T-helper 9 cell (primary cell): ENCODE results near the gene LPIN1.
A peak's percentile ranks its signal among the peaks of the same experiment; 100 is the strongest.
"Not testable (repeated sequence)": the region's sequence is repeated elsewhere in the genome, so short reads cannot be mapped to it uniquely, and the experiment has no call there.

Experiments
- DNase-seq: peaks from one replicate; pipeline ENCODE4 v3.0.0-alpha.2; 2020

Gene LPIN1

DNA sequence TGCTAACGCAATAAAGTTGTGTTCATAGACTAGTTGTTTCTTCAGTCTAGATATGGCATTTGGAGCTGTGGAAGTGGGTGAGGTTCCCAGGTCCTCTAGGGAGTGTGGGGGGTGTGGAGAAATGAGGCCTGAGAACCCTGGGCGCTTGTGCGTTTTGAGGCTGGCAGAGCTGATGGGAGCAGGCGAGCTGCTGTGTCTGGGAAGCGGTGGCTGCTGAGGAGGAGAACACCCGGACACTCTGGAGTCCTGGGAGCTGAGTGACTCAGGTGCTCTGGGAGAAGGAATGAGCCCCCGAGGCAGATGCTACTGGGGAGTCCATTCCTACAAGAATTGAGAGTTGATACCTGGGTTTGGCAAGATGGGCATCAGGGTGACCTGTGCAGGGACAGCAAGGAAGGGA, 67.5 kb downstream of the LPIN1 start:
- DNase-seq = no peak

DNA sequence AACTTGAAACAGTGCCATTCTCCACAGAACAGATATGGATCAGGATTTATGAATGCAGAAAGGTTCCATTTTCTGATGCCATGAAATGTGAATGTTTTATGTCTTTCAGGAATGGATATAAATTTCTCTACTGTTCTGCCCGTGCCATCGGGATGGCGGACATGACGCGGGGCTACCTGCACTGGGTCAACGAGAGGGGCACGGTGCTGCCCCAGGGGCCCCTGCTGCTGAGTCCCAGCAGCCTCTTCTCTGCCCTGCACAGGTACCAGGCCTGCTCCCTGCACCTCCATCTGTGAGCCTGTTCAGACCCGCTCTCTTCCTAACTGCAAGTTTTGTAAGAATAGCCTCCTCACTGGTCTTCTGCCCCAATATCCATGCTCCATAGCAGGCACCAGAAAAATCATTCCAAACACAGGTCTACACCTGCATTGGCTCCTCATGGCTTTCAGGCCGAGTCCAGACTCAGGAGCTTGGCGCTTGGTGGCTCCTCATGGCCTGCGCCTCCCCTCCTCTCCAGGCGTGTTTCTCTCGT, 68.6 kb downstream of the LPIN1 start:
- no peak for DNase-seq

DNA sequence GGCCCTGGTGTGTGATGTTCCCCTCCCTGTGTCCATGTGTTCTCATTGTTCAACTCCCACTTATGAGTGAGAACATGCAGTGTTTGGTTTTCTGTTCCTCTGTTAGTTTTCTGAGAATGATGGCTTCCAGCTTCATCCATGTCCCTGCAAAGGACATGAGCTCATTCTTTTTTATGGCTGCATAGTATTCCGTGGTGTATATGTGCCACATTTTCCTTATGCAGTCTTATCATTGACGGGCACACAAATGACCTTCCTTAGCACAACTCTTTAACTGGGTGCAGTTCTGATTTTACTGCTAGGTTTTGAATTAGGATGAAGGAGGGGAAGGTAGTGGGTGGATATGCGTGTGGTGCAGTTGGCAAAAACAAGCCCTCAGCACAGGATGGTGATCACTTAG, 70.5 kb downstream of the LPIN1 start:
- DNase-seq = not testable (repeated sequence)

DNA sequence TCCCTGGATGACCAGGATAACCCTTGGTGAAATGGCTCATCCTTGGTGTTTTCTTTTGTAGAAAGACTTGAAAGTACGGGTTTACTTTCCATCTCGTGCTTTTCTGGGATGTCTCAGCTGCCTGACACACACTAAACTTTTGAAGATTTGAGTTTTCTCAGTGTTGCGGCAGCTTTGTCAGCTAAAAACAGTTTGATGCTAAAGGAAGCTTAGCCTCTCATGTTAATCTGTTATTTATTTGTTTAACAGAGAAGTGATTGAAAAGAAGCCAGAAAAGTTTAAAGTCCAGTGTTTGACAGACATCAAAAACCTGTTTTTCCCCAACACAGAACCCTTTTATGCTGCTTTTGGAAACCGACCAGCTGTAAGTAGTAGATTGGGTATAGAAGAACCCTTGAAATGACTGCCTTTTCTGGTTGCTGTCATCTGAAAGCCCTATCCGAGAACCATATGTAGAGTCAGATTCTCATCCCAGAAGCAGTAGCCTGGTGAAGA, 72.8 kb downstream of the LPIN1 start:
- DNase-seq = no peak

DNA sequence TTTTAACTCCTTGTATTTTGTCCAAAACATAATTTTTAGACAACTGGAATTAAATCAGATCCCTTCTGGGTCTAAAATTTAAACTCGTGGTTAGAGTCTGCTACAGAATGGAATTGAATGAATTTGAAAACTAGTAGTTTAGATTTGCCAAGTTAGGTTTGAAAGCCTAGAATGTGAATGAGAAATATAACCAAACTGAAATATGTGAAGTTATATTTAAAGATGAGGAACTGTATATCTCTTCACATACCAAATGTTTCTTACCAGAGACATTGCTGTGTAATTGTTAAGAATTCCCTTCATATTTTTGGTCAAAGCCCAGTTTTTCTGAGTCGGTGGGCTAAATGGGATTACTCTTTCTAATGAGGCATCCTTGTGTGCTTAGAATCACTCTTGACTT, 74.2 kb downstream of the LPIN1 start:
- DNase-seq = no peak

DNA sequence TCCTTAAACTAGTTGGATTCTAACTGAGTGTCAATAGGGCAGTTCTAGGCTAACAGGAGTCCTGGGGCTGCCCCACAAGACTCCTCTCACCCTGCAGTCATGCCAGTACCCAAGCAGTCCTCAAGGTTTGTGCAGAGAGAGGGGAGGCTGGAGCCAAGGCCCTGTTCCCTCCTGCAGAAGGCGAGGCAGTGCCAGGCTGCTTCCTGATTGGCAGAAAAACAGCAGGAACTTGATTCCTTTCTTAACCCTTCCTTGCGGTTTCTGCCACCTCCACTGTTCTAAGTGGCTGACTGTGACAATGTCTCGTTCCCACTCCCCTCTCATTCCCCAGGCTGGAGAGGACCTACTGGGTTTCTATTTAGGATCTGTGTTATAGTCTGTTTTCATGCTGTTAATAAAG, 75.3 kb downstream of the LPIN1 start:
- no peak for DNase-seq

DNA sequence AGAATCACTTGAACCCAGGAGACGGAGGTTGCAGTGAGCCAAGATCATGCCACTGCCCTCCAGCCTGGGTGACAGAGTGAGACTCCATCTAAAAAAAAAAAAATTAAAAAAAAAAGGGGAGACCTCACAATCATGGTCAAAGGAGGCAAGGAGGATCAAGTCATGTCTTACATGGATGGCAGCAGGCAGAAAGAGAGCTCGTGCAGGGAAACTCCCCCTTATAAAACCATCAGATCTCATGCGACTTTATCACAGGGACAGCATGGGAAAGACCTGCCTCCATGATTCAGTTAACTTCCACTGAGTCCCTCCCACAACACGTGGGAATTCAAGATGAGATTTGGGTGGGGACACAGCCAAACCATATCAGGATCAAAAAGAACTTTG, 75.9 kb downstream of the LPIN1 start:
- DNase-seq = not testable (repeated sequence)

DNA sequence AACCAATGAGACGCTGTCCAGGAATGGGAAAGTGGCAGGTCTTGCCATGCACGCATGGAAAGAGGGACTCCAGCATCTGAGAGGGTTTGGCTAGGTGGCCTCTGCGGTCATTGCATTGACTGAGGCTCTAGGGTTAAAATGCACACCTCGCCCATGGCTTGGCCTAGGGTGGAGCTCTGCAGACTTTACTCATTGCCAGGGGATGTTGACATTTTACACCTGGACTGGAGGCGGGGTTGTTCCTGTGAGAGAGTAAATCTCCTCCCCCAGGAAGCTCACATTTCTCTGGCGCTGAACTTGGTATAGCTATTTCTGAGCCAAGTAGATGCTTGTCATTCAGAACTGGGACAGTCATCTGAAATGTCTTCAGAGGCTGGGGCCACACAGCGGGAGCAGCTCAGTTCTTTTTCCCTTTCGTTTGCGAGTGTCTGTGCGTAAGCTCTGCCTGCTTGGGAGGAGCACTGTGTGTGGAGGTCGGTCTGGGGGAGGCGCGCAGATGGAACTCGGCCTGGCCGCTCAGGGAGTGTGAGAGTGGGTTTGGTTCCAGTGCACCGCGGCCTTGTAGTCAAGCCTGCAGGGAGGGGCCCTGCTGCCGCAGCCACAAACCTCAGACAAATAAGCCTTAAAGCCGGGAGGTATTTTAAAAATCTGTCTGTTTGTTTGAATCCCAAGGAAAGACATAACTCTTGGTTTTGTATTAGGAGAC, 76.5 kb downstream of the LPIN1 start:
- DNase-seq = no peak

DNA sequence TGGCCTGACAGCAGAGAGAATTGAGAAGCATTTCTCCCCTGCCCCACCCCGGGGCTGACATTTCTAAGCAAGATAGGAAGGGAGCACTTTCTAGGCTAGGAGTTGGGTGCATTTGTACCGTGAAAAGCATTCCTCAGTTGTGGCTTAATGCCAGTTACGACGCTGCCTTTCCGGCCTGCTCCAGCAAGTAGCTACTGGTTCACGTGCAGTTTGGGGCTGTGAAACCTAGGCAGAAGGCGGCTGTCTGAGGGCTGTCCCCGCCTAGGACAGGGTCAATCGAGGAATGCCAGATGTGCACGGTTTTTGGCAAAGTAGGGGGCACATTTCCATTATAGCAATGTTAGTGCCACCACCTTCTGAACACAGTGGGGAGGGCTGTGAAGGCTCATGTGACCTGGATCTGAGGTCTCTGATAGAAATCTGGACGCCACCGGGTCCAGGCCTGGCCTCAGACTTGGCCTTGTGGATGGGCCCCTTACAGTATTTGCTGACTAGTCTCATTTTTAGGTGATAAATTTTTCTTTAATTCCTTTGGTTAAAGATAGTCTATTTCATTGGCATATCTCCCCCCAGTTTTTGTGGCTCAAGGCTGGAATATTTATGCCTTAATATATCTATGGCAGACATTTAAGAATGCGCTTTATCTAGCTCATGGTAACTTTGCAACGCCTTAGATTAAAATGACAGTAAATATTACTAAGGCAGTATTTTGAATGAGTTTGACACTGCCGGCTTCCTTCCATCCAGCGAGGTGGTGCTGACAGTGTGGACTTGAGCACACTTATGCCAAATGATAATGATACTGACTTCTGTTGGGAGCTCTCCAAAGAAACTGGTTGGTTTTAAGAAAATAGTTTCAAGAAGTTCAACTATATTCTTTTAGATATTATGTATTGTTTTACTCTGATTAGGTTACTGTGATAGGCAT, 78.7 kb downstream of the LPIN1 start:
- no peak for DNase-seq

DNA sequence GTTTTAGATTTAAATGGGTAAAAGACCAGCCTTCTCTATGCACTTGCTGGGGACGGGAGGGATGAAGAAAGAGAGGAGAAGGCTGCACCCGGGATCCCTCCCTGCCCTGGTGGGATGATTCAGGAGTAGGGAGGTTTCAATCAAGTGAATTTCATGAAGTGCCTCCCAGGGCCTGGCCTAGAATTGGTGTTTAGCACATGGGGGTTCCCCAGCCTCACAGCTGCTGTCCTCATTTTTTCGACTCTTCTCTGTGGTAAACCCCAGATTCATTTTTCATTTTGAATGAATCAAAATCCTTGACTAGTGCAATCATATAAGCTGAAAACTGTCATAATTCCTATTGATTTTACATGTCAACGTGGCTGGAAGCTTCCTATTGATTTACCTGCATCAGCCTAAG, 81.1 kb downstream of the LPIN1 start:
- no peak for DNase-seq

DNA sequence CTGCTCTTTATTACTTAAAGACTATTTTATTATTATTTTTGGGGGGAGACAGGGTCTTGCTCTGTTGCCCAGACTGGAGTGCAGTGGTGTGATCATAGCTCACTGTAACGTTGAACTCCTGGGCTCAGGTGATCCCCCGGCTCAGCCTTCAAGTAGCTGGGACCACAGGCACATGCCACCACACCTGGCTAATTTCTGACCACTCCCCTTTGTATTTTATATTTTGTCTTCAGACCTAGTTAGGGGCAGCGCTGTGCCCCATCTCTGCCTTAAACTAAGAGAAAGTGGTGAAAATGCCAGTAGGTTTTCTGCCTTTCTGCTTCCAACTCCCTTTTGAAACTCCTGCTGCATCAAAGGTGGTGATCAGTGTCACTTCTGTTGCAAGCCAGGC, 82.5 kb downstream of the LPIN1 start:
- DNase-seq = no peak

DNA sequence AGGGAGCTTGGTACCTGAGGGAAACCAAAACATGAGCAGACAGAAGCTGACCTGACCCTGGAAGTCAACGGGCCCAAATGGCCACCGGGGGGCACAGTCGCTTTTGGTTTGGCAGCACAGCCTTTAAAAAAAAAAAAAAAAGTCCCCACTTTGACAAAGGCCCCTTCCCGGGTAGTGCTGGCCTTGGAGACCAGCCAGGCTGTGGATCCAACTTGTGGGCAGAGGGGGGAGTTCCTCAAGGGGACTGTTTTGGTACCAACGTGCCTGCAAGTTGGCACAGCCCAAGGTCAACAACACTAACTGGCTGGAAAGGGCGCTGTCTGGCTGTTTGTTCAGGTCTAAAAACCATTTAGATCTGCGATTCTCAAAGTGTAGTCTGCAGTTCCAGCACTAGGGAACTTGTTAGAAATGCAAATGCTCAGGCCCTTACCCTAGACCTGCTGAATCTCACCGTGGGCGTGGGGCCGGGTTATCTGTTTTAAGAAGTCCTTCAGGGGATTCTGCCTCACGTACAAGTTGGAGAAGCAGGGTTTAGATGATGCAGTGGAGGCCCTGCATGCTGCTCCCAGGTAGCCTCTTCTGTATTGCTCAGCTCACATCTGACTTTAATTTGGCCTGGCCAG, 83.0 kb downstream of the LPIN1 start:
- peak; percentile 47 for DNase-seq

DNA sequence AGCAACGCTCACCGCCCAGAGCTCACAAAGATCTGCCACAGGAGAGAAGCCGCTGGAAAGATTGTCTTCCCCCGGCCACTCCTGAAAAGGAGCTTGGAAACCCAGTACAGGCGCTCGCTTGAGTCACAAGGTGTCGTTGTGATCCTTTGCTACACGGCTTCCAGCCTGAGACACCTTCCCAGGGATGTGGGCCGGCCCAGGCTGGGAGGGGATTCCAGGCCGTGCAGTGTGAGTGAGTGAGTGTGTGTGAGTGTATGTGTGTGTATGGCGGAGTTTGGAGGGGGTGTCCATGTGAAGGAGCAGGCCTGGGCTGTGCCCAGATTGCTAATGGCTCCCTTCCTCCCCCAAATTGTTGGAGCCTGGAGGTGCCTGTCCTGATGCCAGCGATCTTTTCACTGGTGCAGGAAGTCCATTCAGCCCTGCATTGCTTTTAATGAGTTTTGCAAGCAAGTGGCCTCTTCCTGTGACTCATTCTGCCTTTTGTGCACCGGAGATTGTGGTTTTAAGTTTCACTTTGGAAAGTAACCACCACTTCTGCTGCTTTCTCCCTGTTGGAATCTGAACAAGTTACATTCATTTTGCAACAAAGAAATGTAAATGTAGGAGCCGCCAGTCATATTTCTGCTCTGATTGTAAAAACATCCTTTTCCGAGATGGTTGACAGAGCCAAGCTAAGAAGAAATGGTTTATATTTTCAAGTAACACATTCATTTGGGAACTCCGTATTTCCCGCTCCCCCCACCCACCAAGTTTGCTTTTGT, 83.7 kb downstream of the LPIN1 start:
- peak; percentile 16 for DNase-seq

DNA sequence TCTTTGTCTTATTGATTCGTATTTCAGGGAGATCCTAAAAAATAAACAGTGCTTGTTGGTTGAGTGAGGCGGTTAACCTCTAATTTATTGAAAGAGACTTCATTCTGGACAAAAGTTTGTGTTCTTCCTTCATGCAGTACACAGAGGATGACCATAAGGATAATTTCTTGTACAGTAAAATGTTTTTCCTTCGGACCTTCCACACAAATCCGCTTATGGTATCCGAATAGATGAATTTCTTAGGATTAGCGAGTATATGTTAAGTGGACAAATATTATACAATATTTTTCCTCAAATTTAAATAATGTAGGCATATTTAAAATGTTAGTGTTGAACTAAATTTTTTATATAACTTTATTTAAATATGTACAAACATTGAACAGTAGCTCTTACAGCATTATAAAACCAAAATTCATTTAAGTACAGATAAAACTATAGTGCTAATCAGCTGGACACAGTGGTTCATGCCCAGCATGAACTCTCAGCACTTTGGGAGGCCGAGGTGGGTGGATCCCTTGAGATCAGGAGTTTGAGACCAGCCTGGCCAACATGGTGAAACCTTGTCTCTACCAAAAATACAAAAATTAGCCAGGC, 84.4 kb downstream of the LPIN1 start:
- DNase-seq = no peak

DNA sequence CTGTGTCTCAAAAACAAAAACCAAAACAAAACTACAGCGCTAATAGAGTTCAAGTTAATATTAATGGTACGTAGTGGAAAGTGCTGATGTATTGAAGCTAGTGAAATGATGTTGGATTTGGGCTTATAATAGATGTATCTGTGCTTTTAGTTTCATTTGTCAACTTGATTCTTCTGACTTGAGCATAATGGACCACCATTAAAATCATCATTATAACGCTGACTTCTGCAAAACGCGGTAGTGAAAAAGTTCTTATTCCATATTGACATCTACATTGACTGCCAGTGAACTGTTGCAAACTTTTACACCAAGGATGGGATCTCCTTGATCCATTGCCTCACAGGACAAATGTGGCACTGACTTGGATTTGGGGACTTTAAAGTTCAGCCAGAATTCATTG, 85.0 kb downstream of the LPIN1 start:
- DNase-seq = no peak

DNA sequence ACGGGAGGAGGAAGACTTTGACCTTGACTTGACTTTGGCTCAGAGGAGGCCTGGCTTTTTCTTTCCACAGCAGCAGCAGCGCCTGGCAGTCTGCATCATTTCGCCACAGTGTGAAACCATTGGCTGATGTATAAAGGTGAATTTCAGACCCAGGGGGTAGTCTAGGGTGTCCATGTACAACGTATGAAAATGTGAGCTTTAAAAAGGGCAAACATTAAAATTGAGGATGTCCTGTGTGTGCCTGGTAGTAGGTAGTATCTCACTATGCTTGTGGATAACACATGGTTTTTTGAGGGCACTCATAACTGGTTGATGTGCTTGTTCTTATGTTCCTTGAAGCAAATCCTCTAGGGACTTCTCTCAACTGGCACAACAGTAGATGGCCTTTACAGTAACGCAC, 86.1 kb downstream of the LPIN1 start:
- DNase-seq = no peak

DNA sequence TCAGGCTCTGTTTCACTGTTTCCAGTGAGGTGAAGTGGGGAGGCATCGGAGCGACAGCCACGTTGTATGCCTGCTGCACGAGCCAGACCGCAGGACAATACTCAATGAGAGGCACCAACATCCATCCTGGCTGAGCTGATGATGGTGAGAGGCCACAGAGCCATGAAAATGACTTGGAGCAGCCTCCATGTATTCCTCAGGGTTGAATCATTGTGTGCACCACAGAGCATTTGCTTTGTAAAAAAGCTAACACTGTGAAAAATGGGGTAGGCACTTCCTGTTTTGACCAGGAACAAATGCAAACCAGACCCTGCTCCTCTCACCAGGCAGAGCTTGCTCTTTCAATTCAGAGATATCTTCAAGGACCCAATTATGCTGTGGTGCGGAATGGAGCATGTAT, 87.2 kb downstream of the LPIN1 start:
- no peak for DNase-seq

DNA sequence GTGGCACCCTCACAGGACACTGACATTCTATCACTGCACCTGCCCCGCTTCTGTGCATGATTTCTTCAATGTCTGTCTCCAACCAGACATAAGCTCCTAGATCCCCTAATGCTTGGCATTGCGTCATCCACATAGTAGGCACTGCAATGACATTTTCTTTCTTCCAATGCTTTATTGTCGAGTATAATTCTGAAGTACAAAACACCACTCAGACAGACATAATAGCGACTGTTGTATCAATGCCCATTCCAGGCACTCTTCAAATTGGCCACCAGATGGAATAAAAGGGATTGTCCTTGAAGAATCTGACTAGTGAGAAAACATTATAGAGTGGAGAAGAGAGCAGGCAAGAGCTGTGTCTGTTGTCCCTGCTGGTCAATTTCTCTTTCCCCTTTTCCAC, 89.0 kb downstream of the LPIN1 start:
- DNase-seq = no peak

DNA sequence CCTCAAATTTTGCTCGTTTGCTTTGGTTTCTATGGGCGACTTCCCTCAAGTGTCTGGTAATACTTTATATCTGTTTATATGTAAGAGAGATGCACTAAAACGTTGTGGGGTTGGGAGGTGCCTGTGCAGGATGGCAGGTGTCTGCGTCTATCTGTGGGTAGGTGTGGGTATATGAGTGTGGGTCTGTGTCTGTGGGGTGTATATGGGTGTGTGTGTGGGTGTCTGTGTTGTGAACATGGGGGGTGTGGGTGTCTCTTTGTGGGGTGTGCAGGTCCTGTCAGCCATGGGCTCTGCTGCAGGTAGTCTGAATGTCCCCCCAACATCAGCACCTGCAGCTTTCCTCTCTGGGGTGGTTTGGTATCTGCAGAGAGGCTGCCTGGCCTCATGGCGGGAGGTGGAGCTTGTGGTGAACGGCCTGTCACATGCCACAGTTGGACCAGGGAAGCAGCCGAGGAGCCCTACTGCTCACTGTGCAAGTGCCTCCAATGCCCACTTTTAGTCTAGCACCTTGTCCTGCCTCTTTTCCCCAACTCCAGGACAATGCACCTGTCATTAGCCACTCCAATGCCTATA, 90.3 kb downstream of the LPIN1 start:
- no peak for DNase-seq

DNA sequence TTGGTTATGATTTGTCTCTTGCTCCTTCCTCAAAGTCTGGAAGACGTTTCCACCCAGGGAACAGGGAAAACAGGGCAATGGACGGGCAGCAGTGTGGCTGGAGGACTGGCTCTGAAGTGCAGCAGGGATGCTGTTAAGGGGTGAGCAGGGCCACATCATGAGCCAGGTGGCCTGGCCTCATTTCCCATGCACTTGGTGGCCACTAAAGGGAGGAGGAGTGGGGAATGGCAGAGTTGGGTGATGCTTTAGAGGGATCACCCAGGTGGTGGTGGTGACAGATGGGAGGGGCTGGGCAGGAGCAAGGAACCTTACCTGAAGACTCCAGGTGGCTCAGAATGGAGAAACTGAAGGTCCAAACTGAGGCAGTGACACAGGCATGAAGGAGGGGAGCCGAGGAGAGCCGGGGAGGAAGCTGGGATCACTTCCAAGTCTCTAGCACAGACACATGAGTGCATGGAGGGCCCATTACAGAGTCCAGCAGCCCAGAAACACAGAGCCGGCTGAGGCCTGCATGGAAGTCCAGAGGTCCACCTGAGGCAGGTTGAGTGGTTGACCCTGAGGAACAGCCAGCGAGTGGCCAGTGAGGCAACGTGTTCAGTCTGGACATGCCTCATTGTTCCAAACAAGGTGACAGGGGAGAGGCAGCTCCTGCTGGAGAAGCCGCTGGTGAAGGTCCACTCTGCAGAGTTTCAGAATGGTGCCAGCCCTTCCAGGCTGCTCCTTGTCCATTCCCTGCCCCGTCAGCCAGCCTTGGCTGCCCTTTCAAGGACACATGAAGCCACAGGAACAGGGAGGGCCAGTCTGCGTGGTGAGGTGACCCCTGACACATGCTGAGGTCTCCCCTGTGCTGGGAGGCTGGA, 91.7 kb downstream of the LPIN1 start:
- no peak for DNase-seq

DNA sequence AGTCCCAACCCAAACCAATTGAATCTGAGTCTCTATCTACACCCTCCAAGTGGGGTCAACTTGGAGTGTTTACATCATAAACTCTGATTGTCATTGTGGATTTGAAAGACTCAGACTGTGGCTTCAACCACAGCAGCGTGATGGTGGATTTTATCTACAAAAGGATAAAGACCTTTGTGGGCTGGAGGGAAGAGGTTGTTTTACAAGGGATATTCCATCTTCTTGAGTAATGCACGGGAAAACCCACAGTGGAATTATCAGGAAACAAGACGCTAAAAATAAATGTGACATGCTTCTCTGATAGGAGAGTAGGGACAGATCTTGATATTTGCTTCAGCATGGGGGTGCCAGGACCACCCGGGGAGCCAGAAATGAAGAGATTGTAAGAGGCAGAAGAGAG, 93.5 kb downstream of the LPIN1 start:
- no peak for DNase-seq
